Nephron progenitor cell (in vitro differentiated cells): ENCODE results near the gene KIF1A.

Source experiments
- DNase-seq: peaks from one replicate; pipeline ENCODE4 v3.0.0; 2021
- H3K27ac Mint-ChIP-seq: 2 replicates; pipeline ENCODE4 v1.8.0; 2021; ENCODE audit warnings: mild to moderate bottlenecking, moderate library complexity, mixed read lengths
- H3K27me3 Mint-ChIP-seq: 2 replicates; pipeline ENCODE4 v1.8.0; 2021; ENCODE audit warnings: mild to moderate bottlenecking, low read depth, mixed read lengths; ENCODE audit not compliant: poor library complexity
- H3K36me3 Mint-ChIP-seq: 2 replicates; pipeline ENCODE4 v1.8.0; 2021; ENCODE audit warnings: low read depth, mixed read lengths
- H3K4me1 Mint-ChIP-seq: 2 replicates; pipeline ENCODE4 v1.8.0; 2021; ENCODE audit warnings: mixed read lengths
- H3K4me3 Mint-ChIP-seq: 2 replicates; pipeline ENCODE4 v1.8.0; 2021; ENCODE audit warnings: mild to moderate bottlenecking, moderate library complexity, mixed read lengths
- H3K9me3 Mint-ChIP-seq: 2 replicates; pipeline ENCODE4 v1.8.0; 2021; ENCODE audit warnings: mild to moderate bottlenecking, moderate library complexity, mixed read lengths
- CTCF ChIP-seq: fragments of 200-600 bp; sonication (generic); IDR thresholded peaks from 2 replicates; pipeline ENCODE4 v1.5.0; 2021; ENCODE audit warnings: antibody characterized with exemption

Gene KIF1A

DNA sequence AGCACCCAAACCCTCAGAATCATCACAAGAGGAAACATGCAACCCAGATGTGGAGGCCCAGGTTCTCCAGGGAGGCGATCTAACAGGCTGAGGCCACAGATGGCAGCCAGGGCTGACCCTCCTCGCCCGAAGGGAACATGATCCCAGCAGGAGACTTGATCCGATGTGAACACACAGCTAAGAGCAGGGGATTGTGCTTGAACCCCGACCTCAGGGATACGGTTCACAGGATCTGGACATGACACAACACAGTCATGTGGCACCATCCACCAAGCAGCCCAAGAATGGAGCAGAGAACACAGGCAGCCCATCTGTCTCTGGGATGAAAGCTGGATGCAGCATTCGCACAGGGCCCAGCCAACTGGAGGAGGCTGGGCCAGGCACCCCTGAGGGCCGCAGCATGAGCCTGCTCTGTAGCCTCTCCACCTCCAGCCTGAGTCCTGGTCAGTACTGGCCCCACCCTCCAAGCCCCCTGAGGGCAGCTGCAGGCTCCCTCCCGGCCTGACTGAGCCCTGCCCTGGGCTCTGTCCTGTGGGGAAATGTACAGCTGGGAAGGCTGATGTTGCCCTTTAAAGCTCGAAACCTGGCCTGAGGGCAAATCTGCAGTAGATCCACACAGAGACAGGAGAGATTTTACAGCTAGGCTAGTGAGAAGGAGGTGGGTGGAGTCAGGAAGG lies 89.4 kb downstream of the KIF1A start:
- Mint-ChIP-seq H3K4me3 (peak overlapping the region; percentile 34), H3K9me3 (no peaks in the 10 kb centered on the region), H3K36me3 (no peaks in the 10 kb centered on the region), H3K4me1 (peaks cover 55% of the 10 kb centered on the region), H3K27me3 (no peaks in the 10 kb centered on the region), H3K27ac (peak overlapping the region; percentile 92)
- TF ChIP-seq CTCF = no peak
- peak; percentile 61 for DNase-seq

DNA sequence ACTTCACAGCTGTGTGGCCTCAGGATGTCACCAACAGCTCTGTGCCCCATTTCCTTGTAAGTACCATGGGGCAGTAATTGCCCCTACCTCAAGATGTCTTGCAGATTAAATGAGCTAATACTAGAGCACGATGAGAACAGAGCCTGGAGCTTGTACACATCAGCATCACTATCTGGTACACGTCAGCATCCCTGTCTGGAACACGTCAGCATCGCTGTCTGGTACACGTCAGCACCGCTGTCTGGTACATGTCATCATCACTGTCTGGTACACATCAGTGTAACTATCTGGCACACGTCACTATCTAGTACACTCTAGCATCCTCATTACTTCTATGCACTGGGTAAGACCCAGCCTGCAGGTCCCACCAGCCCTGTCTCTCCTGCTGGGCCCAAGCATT lies 91.2 kb downstream of the KIF1A start:
- TF ChIP-seq CTCF = no peak
- Mint-ChIP-seq H3K9me3 (no peaks in the 10 kb centered on the region), H3K27ac (no peak overlapping the region), H3K27me3 (no peaks in the 10 kb centered on the region), H3K36me3 (no peaks in the 10 kb centered on the region), H3K4me1 (peaks cover 48% of the 10 kb centered on the region), H3K4me3 (no peak overlapping the region)
- DNase-seq = no peak

DNA sequence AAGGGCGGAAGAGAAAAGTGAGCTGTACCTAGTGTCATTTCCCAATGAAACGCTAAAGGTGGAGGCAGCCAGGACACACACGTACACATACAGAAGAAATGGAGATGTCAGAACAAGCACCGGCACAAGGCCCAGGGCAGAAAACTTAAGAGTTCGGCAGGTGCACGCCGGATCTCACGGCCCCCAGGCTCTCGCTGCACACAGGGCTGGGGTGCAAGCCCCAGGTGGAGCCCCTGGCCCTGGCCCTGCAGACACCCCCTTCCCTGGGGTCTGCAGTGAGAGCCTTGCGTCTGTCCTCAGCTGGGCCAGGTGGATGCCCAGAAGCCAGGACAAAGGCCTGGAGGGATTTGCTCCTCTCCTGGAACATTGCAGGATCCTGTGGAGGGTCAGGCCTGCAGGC lies 91.7 kb downstream of the KIF1A start:
- DNase-seq = no peak
- H3K9me3 Mint-ChIP-seq = no peaks in the 10 kb centered on the region
- H3K36me3 Mint-ChIP-seq = no peaks in the 10 kb centered on the region

GRCh38 chr2:240727913-240728312 lies 92.1 kb downstream of the KIF1A start:
- Mint-ChIP-seq H3K27ac (peak overlapping the region; percentile 88), H3K4me1 (peaks cover 39% of the 10 kb centered on the region), H3K27me3 (no peaks in the 10 kb centered on the region), H3K9me3 (no peaks in the 10 kb centered on the region), H3K36me3 (no peaks in the 10 kb centered on the region), H3K4me3 (no peak overlapping the region)
- no peak for TF ChIP-seq CTCF
- no peak for DNase-seq

More for the DNA sequence above, 91.7 kb downstream of the KIF1A start:
- Mint-ChIP-seq H3K27ac (peak overlapping the region; percentile 88), H3K4me1 (peaks cover 43% of the 10 kb centered on the region), H3K4me3 (no peak overlapping the region), H3K27me3 (no peaks in the 10 kb centered on the region)
- TF ChIP-seq CTCF = no peak

- Mint-ChIP-seq H3K4me1 (peaks cover 37% of the 10 kb centered on the region), H3K36me3 (no peaks in the 10 kb centered on the region)
Measured at GRCh38 chr2:240727439-240727838, 92.6 kb downstream of the KIF1A start.

More at GRCh38 chr2:240727439-240727838, 92.6 kb downstream of the KIF1A start:
- H3K27ac Mint-ChIP-seq = no peak overlapping the region
- no peak for TF ChIP-seq CTCF
- H3K9me3 Mint-ChIP-seq = no peaks in the 10 kb centered on the region
- H3K4me3 Mint-ChIP-seq = no peak overlapping the region
- no peak for DNase-seq
- no peaks in the 10 kb centered on the region for H3K27me3 Mint-ChIP-seq
